Activated T-cell treated with anti-CD3 and anti-CD28 coated beads, Interleukin-2, amount 50 U/mL, for 1 hour (primary cell): ENCODE results near the gene BSDC1.

Experiments
- DNase-seq: peaks from one replicate; pipeline ENCODE4 v3.0.0-alpha.2; 2020

Gene BSDC1

DNA sequence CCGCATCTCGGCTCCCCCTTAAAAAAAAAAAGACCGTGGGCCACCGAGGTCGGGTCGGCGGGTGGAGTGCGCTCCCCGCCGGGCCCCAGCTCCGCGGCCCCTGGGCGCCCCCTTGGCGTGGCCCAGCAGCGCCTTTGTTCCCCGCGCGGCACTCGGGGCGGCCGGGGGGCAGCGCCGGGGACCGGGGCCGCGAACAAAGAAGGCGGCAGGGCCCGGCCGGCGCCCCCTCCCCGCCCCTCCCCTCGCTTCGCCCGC, 58.8 kb downstream of the BSDC1 start:
- no peak for DNase-seq

DNA sequence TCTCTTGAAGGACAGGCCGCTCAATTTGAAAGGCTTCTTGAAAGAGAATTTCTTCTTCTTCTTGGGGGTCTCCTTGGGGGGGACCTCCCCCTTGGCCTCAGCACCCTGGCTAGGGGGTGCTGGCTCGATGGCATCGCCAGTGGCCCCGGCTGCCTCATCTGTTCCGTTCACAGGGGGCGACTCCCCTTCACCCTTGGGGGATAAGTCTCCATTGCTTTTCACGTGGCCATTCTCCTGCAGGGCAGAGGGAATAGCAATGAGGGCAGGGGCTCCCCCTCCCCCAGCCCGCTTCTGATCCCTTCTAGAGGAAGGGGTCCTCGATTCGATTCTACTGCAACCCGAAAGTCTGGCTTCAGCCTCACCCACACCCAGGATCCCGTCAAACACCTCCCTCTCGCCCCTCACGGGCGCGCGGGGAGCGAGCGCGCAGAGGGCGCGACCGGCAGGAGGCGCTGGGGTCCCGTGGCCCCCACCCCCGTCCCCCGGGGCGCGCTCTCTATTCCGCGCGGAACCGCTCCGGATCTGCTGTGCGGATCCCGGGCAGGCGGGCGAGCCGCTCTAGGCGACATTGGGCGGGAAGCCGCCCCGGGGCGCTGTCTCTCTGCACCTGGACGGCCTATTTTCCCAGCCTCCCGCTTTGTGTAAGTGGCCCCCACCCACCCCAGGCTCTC, 59.2 kb downstream of the BSDC1 start:
- DNase-seq: peak; percentile 82

DNA sequence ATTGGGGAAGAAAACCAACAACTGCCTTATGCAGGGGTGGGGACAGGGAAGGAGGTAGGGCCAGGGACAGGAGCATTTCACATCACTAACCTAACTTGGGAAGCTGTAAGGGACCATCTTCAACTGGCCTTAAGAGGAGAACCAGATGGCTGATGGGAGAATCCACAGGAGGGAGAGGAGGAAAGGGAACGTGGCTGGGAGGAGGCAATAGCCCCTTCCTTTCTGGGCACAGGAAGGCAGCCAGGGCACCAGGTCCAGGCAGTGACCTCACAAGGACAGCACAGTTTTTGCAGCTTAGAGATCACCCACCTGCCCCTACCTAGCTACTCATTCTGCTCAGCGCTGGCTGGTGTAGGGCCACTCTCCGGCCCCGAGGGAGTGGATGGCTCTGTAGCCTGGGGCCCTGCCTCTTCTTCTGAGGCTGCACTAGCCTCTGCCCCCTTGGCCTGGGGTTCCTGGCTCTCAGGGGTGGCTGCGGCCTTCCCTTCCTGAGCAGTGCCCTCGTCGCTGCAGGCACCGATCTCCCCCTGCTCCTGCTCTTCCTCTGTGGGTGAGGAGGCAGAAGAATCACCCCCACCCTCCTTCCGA, 59.9 kb downstream of the BSDC1 start:
- DNase-seq: no peak

DNA sequence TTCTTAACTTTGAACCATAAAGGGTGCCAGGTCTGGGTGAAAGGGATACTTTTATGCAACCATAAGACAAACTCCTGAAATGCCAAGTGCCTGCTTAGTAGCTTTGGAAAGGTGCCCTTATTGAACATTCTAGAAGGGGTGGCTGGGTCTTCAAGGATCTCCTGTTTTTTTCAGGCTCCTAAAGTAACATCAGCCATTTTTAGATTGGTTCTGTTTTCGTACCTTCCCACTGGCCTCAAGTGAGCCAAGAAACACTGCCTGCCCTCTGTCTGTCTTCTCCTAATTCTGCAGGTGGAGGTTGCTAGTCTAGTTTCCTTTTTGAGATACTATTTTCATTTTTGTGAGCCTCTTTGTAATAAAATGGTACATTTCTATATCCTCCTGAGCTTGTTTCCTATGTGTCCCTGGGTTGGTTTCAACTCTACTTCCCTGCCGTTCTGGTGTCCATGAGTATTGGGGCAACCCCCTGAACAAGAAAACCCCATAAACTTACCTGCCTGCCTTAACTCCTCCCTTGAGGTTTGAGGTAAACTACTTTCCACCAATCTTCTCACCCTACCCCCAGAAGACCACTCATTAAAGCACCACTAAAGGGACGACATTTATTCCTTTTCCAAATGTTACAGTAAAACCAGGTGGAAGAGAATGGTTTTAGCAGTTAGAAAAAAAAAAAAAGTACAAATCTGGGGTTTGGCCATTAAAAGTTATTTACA, 60.8 kb downstream of the BSDC1 start:
- no peak for DNase-seq

DNA sequence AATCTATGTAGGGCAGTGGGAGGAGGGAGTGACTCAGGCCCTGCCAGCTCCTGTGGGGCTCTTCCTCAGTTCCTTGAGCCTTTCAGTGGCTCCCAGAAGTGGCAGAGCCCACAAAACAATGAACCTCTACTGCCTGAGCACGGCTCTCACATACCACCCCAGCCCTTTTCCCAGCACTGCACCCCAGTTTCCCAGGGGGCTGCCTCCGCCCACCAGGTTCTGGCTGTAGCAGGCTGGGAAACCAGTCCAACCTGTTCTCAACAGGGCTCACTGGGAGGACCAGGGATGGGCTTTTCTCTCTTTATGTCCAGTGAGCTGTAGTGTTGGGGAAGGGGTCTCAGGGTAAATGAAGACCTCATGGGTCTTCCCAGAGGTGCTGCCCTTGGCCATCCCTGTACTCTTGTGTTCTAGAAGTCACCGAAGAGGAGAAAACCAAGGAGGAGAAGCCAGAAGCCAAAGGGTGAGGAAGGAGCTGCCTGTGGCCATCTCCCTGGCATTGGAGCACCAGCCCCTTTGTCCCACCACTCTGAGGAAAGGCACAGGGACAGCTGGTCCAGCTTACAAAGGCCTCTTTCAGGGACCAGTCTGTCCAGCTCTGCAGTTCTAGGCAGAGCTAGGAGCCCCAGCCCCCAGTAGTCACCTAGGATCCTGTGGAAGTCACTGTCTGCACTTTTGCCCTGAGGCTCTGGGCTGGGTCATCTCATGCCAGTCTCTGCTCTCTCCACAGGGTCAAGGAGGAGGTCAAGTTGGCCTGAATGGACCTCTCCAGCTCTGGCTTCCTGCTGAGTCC, 61.8 kb downstream of the BSDC1 start:
- no peak for DNase-seq

DNA sequence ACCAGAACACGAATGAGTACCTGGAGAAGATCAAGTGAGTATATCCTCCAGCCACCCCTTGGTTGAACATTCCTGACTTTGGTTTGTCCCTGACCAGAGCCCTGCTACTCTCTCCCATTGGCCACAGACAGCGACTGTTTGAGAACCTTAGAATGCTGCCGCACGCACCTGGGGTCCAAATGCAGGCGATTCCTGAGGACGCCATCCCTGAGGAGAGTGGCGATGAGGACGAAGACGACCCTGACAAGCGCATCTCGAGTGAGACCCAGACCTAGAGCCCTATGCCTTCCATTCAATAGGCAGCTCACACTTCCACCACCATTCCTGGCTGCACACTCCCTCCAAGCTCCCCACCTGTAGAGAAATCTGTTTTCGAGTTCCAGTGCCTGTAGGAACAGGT, 62.7 kb downstream of the BSDC1 start:
- DNase-seq: no peak

DNA sequence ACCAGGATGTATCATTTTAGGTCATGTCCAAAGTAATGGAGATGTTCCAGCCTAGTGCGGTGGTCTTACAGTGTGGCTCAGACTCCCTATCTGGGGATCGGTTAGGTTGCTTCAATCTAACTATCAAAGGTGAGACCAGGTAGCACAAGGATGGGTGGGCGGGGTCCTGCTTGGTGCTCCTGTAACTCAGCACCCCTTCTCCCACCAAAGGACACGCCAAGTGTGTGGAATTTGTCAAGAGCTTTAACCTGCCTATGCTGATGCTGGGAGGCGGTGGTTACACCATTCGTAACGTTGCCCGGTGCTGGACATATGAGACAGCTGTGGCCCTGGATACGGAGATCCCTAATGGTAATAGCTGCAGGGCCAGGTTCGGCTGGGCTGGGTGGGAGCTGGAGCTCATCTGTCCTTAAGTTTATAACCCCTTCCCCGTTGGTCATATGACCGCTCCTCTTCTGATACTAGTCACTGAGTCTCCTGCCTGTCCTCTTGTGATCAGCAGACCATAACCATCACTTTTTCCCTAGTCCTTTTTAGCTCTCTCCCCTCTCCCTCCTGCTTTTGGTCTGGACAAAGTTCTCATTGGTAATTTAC, 63.6 kb downstream of the BSDC1 start:
- no peak for DNase-seq

DNA sequence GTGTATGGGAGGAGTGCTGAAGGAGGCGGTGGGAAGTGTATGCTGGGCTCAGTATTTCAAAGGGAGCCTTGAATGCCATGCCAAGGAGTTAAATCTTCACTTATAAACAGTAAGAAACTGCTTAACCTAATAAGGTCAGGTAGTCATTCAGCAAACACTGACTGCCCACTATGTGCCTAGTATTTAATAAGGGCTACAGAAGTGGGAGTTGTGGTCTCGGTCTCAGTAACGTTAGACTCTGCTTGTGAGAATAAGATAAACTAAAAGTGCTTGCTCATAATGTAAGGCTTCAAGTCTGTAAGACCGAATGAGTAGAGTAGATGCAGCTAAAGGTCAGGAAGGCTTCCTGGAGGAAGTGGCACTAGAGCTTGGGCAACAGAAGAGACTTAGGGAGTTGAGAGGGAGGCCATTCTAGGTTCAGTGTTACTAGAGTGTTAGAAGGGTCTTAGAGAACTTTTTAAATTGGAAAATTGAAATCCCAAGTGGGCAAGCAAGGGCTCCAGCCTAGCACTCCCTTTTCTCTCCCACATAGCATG, 64.2 kb downstream of the BSDC1 start:
- DNase-seq: no peak

DNA sequence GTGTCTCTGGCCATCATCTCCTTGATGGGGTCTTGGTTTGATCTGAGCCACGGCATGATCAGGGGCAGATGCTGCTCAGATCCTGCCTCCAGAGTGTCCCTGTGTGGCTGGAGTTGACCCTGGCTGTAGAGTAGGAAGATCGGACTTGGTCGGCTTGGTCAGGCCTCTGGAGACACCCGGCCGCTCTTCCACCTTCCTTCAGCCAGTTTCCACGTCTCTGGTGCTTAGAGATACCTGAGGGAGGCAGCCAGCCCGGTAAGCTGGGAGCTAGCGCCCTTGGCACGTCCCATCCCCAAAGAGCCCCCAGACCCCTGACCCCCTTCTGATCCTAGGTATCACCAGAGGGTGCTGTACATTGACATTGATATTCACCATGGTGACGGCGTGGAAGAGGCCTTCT, 67.0 kb downstream of the BSDC1 start:
- DNase-seq: no peak

DNA sequence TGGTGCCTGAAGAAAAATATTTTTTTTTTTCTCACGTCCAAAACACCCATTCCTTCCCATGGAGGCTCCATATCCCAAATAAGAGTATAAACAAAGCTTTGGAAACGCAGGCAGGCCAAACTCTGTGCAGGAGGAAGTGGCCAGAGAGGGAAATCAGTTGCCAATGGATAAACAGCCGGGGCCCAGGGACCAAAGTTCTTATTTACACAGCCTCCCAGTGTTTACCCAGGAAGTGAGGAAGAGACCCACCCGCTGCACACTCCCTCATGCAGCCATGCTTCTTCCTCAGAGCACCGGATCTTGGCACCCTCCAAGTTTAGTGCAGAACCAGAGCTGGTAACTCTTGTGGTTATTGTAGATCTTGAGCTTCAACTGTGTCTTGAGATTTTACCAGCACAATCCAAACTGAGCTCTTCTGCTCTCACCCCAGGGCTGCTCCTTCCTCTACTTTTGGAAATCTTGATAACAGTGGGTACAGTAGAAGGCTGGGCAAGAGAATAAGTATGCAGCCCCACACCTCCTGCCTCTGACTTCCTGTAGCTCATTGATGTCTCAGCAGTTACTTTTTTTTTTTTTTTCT, 72.4 kb downstream of the BSDC1 start:
- no peak for DNase-seq

DNA sequence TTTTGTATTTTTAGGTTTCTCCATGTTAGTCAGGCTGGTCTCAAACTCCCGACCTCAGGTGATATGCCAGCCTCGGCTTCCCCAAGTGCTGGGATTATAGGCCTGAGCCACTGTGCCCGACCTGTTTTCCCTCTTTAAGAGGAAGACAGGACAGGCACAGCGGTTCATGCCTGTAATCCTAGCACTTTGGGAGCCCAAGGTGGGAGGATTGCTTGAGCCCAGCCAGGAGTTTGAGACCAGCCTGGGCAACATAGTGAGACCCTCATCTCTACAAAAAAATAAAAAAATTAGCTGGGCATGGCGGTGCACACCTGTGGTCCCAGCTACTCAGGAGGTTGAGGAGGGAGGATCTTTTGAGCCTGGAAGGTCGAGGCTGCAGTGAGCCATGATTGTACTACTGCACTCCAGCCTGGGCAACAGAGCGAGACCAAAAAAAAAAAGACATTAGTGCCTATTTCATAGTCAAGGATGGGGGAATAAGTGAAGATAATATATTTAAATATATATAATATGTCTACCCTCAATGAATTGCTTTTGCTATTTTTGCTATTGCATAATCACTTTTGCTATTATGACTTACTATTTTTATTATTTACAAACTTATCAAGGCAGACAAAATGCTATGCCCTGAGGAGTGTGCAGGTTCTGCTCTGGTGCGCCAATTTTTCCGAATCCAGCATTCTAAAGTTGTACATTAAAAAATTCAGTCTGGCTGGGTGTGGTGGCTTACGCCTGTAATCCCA, 75.9 kb downstream of the BSDC1 start:
- DNase-seq: no peak

DNA sequence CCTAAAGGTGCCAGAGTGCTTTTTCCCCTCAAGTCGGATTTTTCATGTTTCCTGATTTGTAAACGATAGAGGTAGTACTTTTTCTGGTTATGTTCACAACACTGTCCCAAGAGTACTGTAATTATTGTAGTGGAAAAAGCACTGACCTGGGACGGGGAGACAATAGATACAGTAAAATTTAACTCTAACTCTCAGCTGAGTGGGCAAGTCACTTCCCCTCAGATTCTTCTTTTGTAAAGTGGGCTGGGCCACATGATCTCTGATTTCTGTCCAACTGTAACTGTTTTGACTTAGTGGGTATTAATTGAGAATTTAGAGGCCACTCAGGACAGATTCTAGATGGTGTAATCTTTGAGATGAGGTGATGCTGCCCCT, 77.4 kb downstream of the BSDC1 start:
- DNase-seq: no peak
